ENCODE measurements around the gene SCAPER. TPM values are rescaled to one million over a fixed set of nuclear protein-coding genes. Genes with fewer than 3 reads are reported as not detected.

SCAPER gene
- total and polyA plus RNA-seq, 10 of the 15 experiments (the other 5 are each of a cell fraction or from before 2014, with no cell fraction given) = 1.0 to 7.7 (median 3.9) TPM

- TF ChIP-seq, protein P1, sequence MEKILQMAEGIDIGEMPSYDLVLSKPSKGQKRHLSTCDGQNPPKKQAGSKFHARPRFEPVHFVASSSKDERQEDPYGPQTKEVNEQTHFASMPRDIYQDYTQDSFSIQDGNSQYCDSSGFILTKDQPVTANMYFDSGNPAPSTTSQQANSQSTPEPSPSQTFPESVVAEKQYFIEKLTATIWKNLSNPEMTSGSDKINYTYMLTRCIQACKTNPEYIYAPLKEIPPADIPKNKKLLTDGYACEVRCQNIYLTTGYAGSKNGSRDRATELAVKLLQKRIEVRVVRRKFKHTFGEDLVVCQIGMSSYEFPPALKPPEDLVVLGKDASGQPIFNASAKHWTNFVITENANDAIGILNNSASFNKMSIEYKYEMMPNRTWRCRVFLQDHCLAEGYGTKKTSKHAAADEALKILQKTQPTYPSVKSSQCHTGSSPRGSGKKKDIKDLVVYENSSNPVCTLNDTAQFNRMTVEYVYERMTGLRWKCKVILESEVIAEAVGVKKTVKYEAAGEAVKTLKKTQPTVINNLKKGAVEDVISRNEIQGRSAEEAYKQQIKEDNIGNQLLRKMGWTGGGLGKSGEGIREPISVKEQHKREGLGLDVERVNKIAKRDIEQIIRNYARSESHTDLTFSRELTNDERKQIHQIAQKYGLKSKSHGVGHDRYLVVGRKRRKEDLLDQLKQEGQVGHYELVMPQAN (conservative IDR thresholded peaks at IDR 0.05) = no peak
- TF ChIP-seq MXI1 (IDR thresholded peaks at IDR 0.05; ENCODE audit: low read depth, low read length) (no peak), IKZF2 (IDR thresholded peaks at IDR 0.05) (peak; percentile 34 to 60; a peak in 2 of 4 replicates), WRNIP1 (IDR thresholded peaks at IDR 0.05; ENCODE audit: borderline replicate concordance, low read depth, low read length) (no peak), SREBF2 (IDR thresholded peaks at IDR 0.05; ENCODE audit: low read length) (no peak), BHLHE40 (IDR thresholded peaks at IDR 0.05; ENCODE audit: borderline replicate concordance in 1 of 2, low read depth in 2 of 2, low read length in 1 of 2) (peak in 1 of 2 experiments; percentile 51; a peak in 1 of 4 replicates), EP300 (IDR thresholded peaks at IDR 0.05; ENCODE audit: borderline replicate concordance in 1 of 2, control insufficient read depth in 1 of 2, low read depth in 2 of 2, low read length in 2 of 2) (no peak), SMAD5 (IDR thresholded peaks at IDR 0.05; ENCODE audit: low read depth) (no peak), FOS (IDR thresholded peaks at IDR 0.05; ENCODE audit: borderline replicate concordance, extremely low read depth, insufficient read length) (no peak), RAD21 (IDR thresholded peaks at IDR 0.05; ENCODE audit: insufficient read depth, low read depth, low read length) (no peak), KAT2A (conservative IDR thresholded peaks at IDR 0.05; ENCODE audit: control insufficient read depth, low read depth, low read length) (no peak), IRF3 (IDR thresholded peaks at IDR 0.05) (no peak), SUZ12 (IDR thresholded peaks at IDR 0.05; ENCODE audit: unreplicated experiment) (no peak), ZNF24 (IDR thresholded peaks at IDR 0.05) (no peak), YBX1 (IDR thresholded peaks at IDR 0.05) (no peak), ZNF217 (IDR thresholded peaks at IDR 0.05) (peak; percentile 93), CHD4 (IDR thresholded peaks at IDR 0.05) (no peak), TCF12 (IDR thresholded peaks at IDR 0.05; ENCODE audit: low read depth, low read length) (no peak), CREM (IDR thresholded peaks at IDR 0.05; ENCODE audit: low read depth) (peak; percentile 79), ZBTB11 (CRISPR knock-in tag; IDR thresholded peaks at IDR 0.05) (no peak), DPF2 (IDR thresholded peaks at IDR 0.05) (0 out of 2 replicates have a peak, but pooled peaks have one; percentile 34)
- TF ChIP-seq, protein P2, sequence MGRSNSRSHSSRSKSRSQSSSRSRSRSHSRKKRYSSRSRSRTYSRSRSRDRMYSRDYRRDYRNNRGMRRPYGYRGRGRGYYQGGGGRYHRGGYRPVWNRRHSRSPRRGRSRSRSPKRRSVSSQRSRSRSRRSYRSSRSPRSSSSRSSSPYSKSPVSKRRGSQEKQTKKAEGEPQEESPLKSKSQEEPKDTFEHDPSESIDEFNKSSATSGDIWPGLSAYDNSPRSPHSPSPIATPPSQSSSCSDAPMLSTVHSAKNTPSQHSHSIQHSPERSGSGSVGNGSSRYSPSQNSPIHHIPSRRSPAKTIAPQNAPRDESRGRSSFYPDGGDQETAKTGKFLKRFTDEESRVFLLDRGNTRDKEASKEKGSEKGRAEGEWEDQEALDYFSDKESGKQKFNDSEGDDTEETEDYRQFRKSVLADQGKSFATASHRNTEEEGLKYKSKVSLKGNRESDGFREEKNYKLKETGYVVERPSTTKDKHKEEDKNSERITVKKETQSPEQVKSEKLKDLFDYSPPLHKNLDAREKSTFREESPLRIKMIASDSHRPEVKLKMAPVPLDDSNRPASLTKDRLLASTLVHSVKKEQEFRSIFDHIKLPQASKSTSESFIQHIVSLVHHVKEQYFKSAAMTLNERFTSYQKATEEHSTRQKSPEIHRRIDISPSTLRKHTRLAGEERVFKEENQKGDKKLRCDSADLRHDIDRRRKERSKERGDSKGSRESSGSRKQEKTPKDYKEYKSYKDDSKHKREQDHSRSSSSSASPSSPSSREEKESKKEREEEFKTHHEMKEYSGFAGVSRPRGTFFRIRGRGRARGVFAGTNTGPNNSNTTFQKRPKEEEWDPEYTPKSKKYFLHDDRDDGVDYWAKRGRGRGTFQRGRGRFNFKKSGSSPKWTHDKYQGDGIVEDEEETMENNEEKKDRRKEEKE (IDR thresholded peaks at IDR 0.05) = no peak
Observed at GRCh38 chr15:76935620-76936019, 30.5 kb upstream of the SCAPER start (continued).

Measured in GM12878 (cell line).